Neural cell (in vitro differentiated cells): Measurements from ENCODE around the gene SKAP1. TPM values are rescaled to one million over a fixed set of nuclear protein-coding genes. Genes with fewer than 3 reads are reported as not detected.

Source experiments
- H2AFZ ChIP-seq: fragments of 200-600, 300-800 bp; sonication (generic), shearing (Covaris generic); 2 replicates; pipeline ENCODE4 v1.6.0; 2014; ENCODE audit warnings: low read depth, mild to moderate bottlenecking, antibody characterized with exemption, low read length, moderate library complexity
- H3F3A ChIP-seq: fragments of 200-600 bp; shearing (Covaris generic); 2 replicates; pipeline ENCODE4 v1.6.1; 2016; ENCODE audit warnings: mild to moderate bottlenecking, moderate library complexity, mixed read lengths, antibody characterized with exemption, low read length; ENCODE audit not compliant: insufficient read depth, poor library complexity, severe bottlenecking
- H3K27ac ChIP-seq: fragments of 200-600, 300-800 bp; sonication (generic), shearing (Covaris generic); 2 replicates; pipeline ENCODE4 v1.5.1; 2014; ENCODE audit warnings: mild to moderate bottlenecking, low read length, moderate library complexity
- H3K27me3 ChIP-seq: fragments of 300-800, 200-600 bp; sonication (generic), shearing (Covaris generic); 2 replicates; pipeline ENCODE4 v1.6.0; 2014; ENCODE audit warnings: mild to moderate bottlenecking, low read depth, low read length, moderate library complexity; ENCODE audit not compliant: insufficient read depth
- H3K36me3 ChIP-seq: fragments of 300-800, 200-600 bp; sonication (generic), shearing (Covaris generic); 2 replicates; pipeline ENCODE4 v1.5.1; 2014; ENCODE audit warnings: mild to moderate bottlenecking, antibody characterized with exemption, low read length, moderate library complexity; ENCODE audit not compliant: insufficient read depth
- H3K4me2 ChIP-seq: fragments of 300-800, 200-600 bp; sonication (generic), shearing (Covaris generic); 2 replicates; pipeline ENCODE4 v1.6.0; 2014; ENCODE audit warnings: mild to moderate bottlenecking, low read length
- H3K4me3 ChIP-seq: fragments of 300-800, 200-600 bp; sonication (generic), shearing (Covaris generic); 2 replicates; pipeline ENCODE4 v1.5.1; 2014; ENCODE audit warnings: mild to moderate bottlenecking, low read length, moderate library complexity
- H3K79me2 ChIP-seq: fragments of 200-600 bp; shearing (Covaris generic); replicated peaks from 2 replicates; pipeline ENCODE4 v1.6.0; 2014; ENCODE audit warnings: mild to moderate bottlenecking, low read length, moderate library complexity; ENCODE audit not compliant: insufficient read depth
- H3K9ac ChIP-seq: fragments of 300-800, 200-600 bp; sonication (generic), shearing (Covaris generic); 2 replicates; pipeline ENCODE4 v1.6.1; 2016; ENCODE audit warnings: mild to moderate bottlenecking, low read length, mixed read lengths
- H3K9me2 ChIP-seq: fragments of 200-600 bp; shearing (Covaris generic); 2 replicates; pipeline ENCODE4 v1.6.1; 2016; ENCODE audit warnings: mild to moderate bottlenecking, low read length, mixed read lengths; ENCODE audit not compliant: insufficient read depth
- H3K9me3 ChIP-seq: fragments of 200-600, 300-800 bp; sonication (generic), shearing (Covaris generic); 2 replicates; pipeline ENCODE4 v1.6.1; 2016; ENCODE audit warnings: mild to moderate bottlenecking, mixed run types, low read length, moderate library complexity, mixed read lengths
- H4K20me1 ChIP-seq: fragments of 200-600 bp; shearing (Covaris generic); 2 replicates; pipeline ENCODE4 v1.6.1; 2016; ENCODE audit warnings: mild to moderate bottlenecking, mixed run types; ENCODE audit not compliant: insufficient read depth
- CTCF ChIP-seq: fragments of 450-650 bp; IDR thresholded peaks from 2 replicates; pipeline ENCODE4 v1.5.1; 2014; ENCODE audit warnings: antibody characterized with exemption, mild to moderate bottlenecking, moderate library complexity; ENCODE audit not compliant: poor library complexity, severe bottlenecking
- EP300 ChIP-seq: fragments of 450-650 bp; conservative IDR thresholded peaks from 2 replicates; pipeline ENCODE4 v1.6.1; 2014; ENCODE audit warnings: antibody characterized with exemption, mild to moderate bottlenecking, moderate library complexity; ENCODE audit not compliant: poor library complexity, severe bottlenecking
- EZH2 ChIP-seq: fragments of 200-600, 300-800 bp; shearing (Covaris generic), sonication (generic); IDR thresholded peaks from 2 replicates; pipeline ENCODE4 v1.6.1; 2014; ENCODE audit warnings: antibody characterized with exemption, low read length, borderline replicate concordance, mild to moderate bottlenecking; ENCODE audit not compliant: insufficient read depth, poor library complexity, severe bottlenecking
- MXI1 ChIP-seq: fragments of 450-650 bp; conservative IDR thresholded peaks from 2 replicates; pipeline ENCODE4 v1.6.1; 2014; ENCODE audit warnings: antibody characterized with exemption, mild to moderate bottlenecking; ENCODE audit not compliant: poor library complexity, severe bottlenecking
- POLR2AphosphoS5 ChIP-seq: IDR thresholded peaks from 2 replicates; pipeline ENCODE4 v1.6.1; 2012
- RAD21 ChIP-seq: fragments of 450-650 bp; conservative IDR thresholded peaks from 2 replicates; pipeline ENCODE4 v1.6.1; 2014; ENCODE audit warnings: antibody characterized with exemption, mild to moderate bottlenecking, moderate library complexity
- REST ChIP-seq: IDR thresholded peaks from 2 replicates; pipeline ENCODE4 v1.6.1; 2012; ENCODE audit warnings: borderline replicate concordance
- SMC3 ChIP-seq: fragments of 450-650 bp; conservative IDR thresholded peaks from 2 replicates; pipeline ENCODE4 v1.6.1; 2014; ENCODE audit warnings: antibody characterized with exemption, mild to moderate bottlenecking, moderate library complexity; ENCODE audit not compliant: poor library complexity
- TAF1 ChIP-seq: IDR thresholded peaks from 2 replicates; pipeline ENCODE4 v1.6.1; 2012; ENCODE audit warnings: low read depth
- polyA plus RNA-seq: library from polyadenylated mRNA; depleted of rRNA; stranded (reverse); fragments of >200 nt; gene quantifications from 2 replicates; pipeline ENCODE4 v1.2.3, GENCODE V29; 2014

SKAP1 gene
- polyA plus RNA-seq, 1 donor from 2014 or later: 0.63 TPM

GRCh38 chr17:48310748-48311213, 119.2 kb downstream of the SKAP1 start:
- Histone ChIP-seq H3K9me3 (no peaks in the 10 kb centered on the region), H3K4me2 (no peak overlapping the region), H3K9ac (no peak overlapping the region), H3K79me2 (no peaks in the 10 kb centered on the region), H3K9me2 (no peaks in the 10 kb centered on the region), H3K27ac (no peak overlapping the region), H2AFZ (no peak overlapping the region), H3K27me3 (peaks cover 62% of the 10 kb centered on the region), H3F3A (no peaks in the 10 kb centered on the region), H3K4me3 (no peak overlapping the region), H3K36me3 (no peaks in the 10 kb centered on the region), H4K20me1 (no peaks in the 10 kb centered on the region)
- TF ChIP-seq MXI1 (no peak), POLR2AphosphoS5 (no peak), RAD21 (no peak), REST (no peak), EZH2 (no peak), TAF1 (no peak), CTCF (no peak)

GRCh38 chr17:48308581-48308980, 121.4 kb downstream of the SKAP1 start:
- TF ChIP-seq EP300: no peak
- TF ChIP-seq TAF1: no peak
- TF ChIP-seq SMC3: no peak
- no peak for TF ChIP-seq MXI1
- TF ChIP-seq POLR2AphosphoS5: no peak
- TF ChIP-seq EZH2: no peak
- TF ChIP-seq REST: no peak
- TF ChIP-seq RAD21: no peak
- no peak for TF ChIP-seq CTCF
- H3K9ac ChIP-seq: no peak overlapping the region
- H3K79me2 ChIP-seq: no peaks in the 10 kb centered on the region
- no peaks in the 10 kb centered on the region for H3F3A ChIP-seq
- H3K36me3 ChIP-seq: no peaks in the 10 kb centered on the region
- H3K27ac ChIP-seq: no peak overlapping the region
- H3K4me3 ChIP-seq: no peak overlapping the region
- no peaks in the 10 kb centered on the region for H4K20me1 ChIP-seq
- no peak overlapping the region for H3K4me2 ChIP-seq
- no peaks in the 10 kb centered on the region for H3K9me3 ChIP-seq
- H3K27me3 ChIP-seq: peaks cover 62% of the 10 kb centered on the region
- H2AFZ ChIP-seq: no peak overlapping the region
- no peaks in the 10 kb centered on the region for H3K9me2 ChIP-seq
